ENCODE measurements around the gene TIAM2. TPM values are rescaled to one million over a fixed set of nuclear protein-coding genes. Genes with fewer than 3 reads are reported as not detected.

The TIAM2 gene
- total RNA-seq, 1 donor: 8.9 TPM

- no peak for TF ChIP-seq CTCF (IDR thresholded peaks at IDR 0.05; ENCODE audit: insufficient read depth, low read length)
- H3K4me3 ChIP-seq (ENCODE audit: low read depth, low read length): no peak overlapping the region
- DNase-seq (ENCODE audit: low read depth): peak; percentile 40
Measured at GRCh38 chr6:155126727-155127439, 131.8 kb downstream of the TIAM2 start.

- DNase-seq (ENCODE audit: low read depth): no peak
- H3K4me3 ChIP-seq (ENCODE audit: low read depth, low read length): no peak overlapping the region
- TF ChIP-seq CTCF (IDR thresholded peaks at IDR 0.05; ENCODE audit: insufficient read depth, low read length): no peak
Measured at GRCh38 chr6:155128977-155129376, 133.9 kb downstream of the TIAM2 start.

GRCh38 chr6:155129744-155130143 is 134.6 kb downstream of the TIAM2 start:
- no peak for TF ChIP-seq CTCF (IDR thresholded peaks at IDR 0.05; ENCODE audit: insufficient read depth, low read length)
- no peak overlapping the region for H3K4me3 ChIP-seq (ENCODE audit: low read depth, low read length)
- no peak for DNase-seq (ENCODE audit: low read depth)

GRCh38 chr6:155130161-155130853 is 135.2 kb downstream of the TIAM2 start:
- no peak for DNase-seq (ENCODE audit: low read depth)
- no peak for TF ChIP-seq CTCF (IDR thresholded peaks at IDR 0.05; ENCODE audit: insufficient read depth, low read length)
- no peak overlapping the region for H3K4me3 ChIP-seq (ENCODE audit: low read depth, low read length)

- DNase-seq (ENCODE audit: low read depth): no peak
- no peak for TF ChIP-seq CTCF (IDR thresholded peaks at IDR 0.05; ENCODE audit: insufficient read depth, low read length)
- no peak overlapping the region for H3K4me3 ChIP-seq (ENCODE audit: low read depth, low read length)
Measured at GRCh38 chr6:155132617-155133016, 137.5 kb downstream of the TIAM2 start.

- no peak for TF ChIP-seq CTCF (IDR thresholded peaks at IDR 0.05; ENCODE audit: insufficient read depth, low read length)
Measured at GRCh38 chr6:155141002-155141401, 145.9 kb downstream of the TIAM2 start.

More at GRCh38 chr6:155141002-155141401, 145.9 kb downstream of the TIAM2 start:
- no peak overlapping the region for H3K4me3 ChIP-seq (ENCODE audit: low read depth, low read length)
- DNase-seq (ENCODE audit: low read depth): no peak
